Stomach (tissue), 4 donors: ENCODE data around the gene ARFGEF3.

Experiments used
- EP300 ChIP-seq: sonication (generic); formaldehyde crosslinking; IDR thresholded peaks from one replicate; pipeline ENCODE4 v1.6.1; 2017; ENCODE audit warnings: antibody characterized with exemption
- POLR2A ChIP-seq, 4 donors: fragments of 450-650 bp; IDR thresholded peaks; one replicate each; pipeline ENCODE4 v1.6.1; 2016; ENCODE audit warnings: antibody characterized with exemption in 4 of 4, control low read depth in 2 of 4, mild to moderate bottlenecking in 1 of 4, moderate library complexity in 1 of 4
- POLR2AphosphoS5 ChIP-seq, 3 donors: sonication (generic); formaldehyde crosslinking; IDR thresholded peaks; one replicate each; pipeline ENCODE4 v1.6.1; 2016; ENCODE audit warnings: antibody characterized with exemption in 3 of 3
- TF ChIP-seq, protein P1 (sequence below), 7 experiments: fragments of 450-650 bp in 4 of 7; fragments of 200-600 bp in 3 of 7; sonication (generic) in 3 of 7; IDR thresholded peaks; one replicate each; pipeline ENCODE4 v1.5.1; 2016 to 2019; ENCODE audit warnings: antibody characterized with exemption in 7 of 7, control low read depth in 2 of 7, mild to moderate bottlenecking in 1 of 7

DNA sequence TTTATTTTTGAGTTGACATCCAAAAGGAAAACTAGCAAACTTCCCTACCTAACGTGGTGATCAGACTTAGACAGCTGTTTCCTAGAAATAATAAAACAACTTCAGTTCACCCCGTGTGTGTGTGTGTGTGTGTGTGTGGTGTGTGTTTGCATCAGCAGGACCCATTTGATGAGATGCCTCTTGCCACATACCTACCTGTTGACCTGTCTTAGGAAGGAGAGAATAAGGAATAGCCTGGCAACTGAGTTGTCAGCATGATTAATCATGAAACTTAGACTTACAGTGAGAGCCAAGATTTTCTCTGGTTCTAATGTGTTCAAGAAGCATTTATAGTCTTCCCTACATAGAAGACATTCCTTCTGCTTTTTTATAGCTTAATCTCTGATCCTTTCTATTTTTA is 72.6 kb downstream of the ARFGEF3 start:
- TF ChIP-seq POLR2A (IDR thresholded peaks at IDR 0.05) = no peak
- no peak for TF ChIP-seq POLR2AphosphoS5 (IDR thresholded peaks at IDR 0.05)
- no peak for TF ChIP-seq EP300
- TF ChIP-seq, protein P1, sequence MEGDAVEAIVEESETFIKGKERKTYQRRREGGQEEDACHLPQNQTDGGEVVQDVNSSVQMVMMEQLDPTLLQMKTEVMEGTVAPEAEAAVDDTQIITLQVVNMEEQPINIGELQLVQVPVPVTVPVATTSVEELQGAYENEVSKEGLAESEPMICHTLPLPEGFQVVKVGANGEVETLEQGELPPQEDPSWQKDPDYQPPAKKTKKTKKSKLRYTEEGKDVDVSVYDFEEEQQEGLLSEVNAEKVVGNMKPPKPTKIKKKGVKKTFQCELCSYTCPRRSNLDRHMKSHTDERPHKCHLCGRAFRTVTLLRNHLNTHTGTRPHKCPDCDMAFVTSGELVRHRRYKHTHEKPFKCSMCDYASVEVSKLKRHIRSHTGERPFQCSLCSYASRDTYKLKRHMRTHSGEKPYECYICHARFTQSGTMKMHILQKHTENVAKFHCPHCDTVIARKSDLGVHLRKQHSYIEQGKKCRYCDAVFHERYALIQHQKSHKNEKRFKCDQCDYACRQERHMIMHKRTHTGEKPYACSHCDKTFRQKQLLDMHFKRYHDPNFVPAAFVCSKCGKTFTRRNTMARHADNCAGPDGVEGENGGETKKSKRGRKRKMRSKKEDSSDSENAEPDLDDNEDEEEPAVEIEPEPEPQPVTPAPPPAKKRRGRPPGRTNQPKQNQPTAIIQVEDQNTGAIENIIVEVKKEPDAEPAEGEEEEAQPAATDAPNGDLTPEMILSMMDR (IDR thresholded peaks at IDR 0.05) = no peak
